Thoracic aorta (tissue), 2 donors: ENCODE data around the gene NOC4L. TPM values are rescaled to one million over a fixed set of nuclear protein-coding genes. Genes with fewer than 3 reads are reported as not detected.

Experiments used
- ATAC-seq: fragments of 150-250 bp; one replicate; pipeline ENCODE4 v1.8.0; 2017; ENCODE audit warnings: low read depth; ENCODE audit not compliant: insufficient number of reproducible peaks, low FRiP score
- DNase-seq: peaks from one replicate; pipeline ENCODE4 v3.0.0-alpha.2; 2020; ENCODE audit warnings: low spot score
- H3K27ac ChIP-seq, 2 donors: fragments of 200-600 bp; sonication (generic); 1 replicate in 1 of 2; 2 replicates in 1 of 2; pipeline ENCODE4 v1.5.1; 2016; ENCODE audit warnings: mild to moderate bottlenecking in 2 of 2, moderate library complexity in 2 of 2
- H3K27me3 ChIP-seq: fragments of 200-600 bp; sonication (generic); replicated peaks from 2 replicates; pipeline ENCODE4 v1.6.0; 2016; ENCODE audit warnings: mild to moderate bottlenecking; ENCODE audit not compliant: insufficient read depth
- H3K36me3 ChIP-seq: fragments of 200-600 bp; sonication (generic); one replicate; pipeline ENCODE4 v1.5.1; 2016
- H3K4me1 ChIP-seq, 2 donors: fragments of 200-600 bp; sonication (generic); 1 replicate in 1 of 2; 2 replicates in 1 of 2; pipeline versions ENCODE4 v1.5.1 to v1.6.0; 2016; ENCODE audit warnings: low read depth in 2 of 2, mild to moderate bottlenecking in 1 of 2; ENCODE audit not compliant: control insufficient read depth in 1 of 2
- H3K4me3 ChIP-seq: fragments of 200-600 bp; sonication (generic); 2 replicates; pipeline ENCODE4 v1.5.1; 2016; ENCODE audit warnings: mild to moderate bottlenecking
- H3K9me3 ChIP-seq: fragments of 200-600 bp; sonication (generic); 2 replicates; pipeline ENCODE4 v1.5.1; 2016
- CTCF ChIP-seq: fragments of 200-600 bp; sonication (generic); IDR thresholded peaks from one replicate; pipeline ENCODE4 v1.5.1; 2019; ENCODE audit warnings: antibody characterized with exemption
- total RNA-seq, 2 donors: library from RNA; depleted of rRNA; stranded (reverse); fragments of >200 nt; gene quantifications; one replicate each; pipeline versions ENCODE4 v1.1.0 to v1.2.3, GENCODE V29; 2016

The NOC4L gene
- total RNA-seq, 2 donors from 2014 or later, result 5.9 to 8.5 TPM

GRCh38 chr12:132173135-132174014, 29.1 kb downstream of the NOC4L start:
- no peak for TF ChIP-seq CTCF
- ATAC-seq (no peak), DNase-seq (no peak)
- H3K4me3 ChIP-seq, result no peak overlapping the region
- no peaks in the 10 kb centered on the region for H3K27me3 ChIP-seq
- no peaks in the 10 kb centered on the region for H3K36me3 ChIP-seq
- no peaks in the 10 kb centered on the region for H3K9me3 ChIP-seq
- H3K4me1 ChIP-seq, result no peaks in the 10 kb centered on the region
- H3K27ac ChIP-seq, result no peak overlapping the region

GRCh38 chr12:132174015-132174838, 30.0 kb downstream of the NOC4L start:
- no peak for DNase-seq
- no peaks in the 10 kb centered on the region for H3K27me3 ChIP-seq

GRCh38 chr12:132174839-132175490, 30.7 kb downstream of the NOC4L start:
- no peak overlapping the region for H3K27ac ChIP-seq
- H3K9me3 ChIP-seq, result no peaks in the 10 kb centered on the region
- no peak for TF ChIP-seq CTCF
- DNase-seq (no peak), ATAC-seq (no peak)
- no peaks in the 10 kb centered on the region for H3K36me3 ChIP-seq
- no peaks in the 10 kb centered on the region for H3K27me3 ChIP-seq
- H3K4me1 ChIP-seq, result no peaks in the 10 kb centered on the region
- H3K4me3 ChIP-seq, result no peak overlapping the region

More at GRCh38 chr12:132174015-132174838, 30.0 kb downstream of the NOC4L start:
- Histone ChIP-seq H3K27ac (no peak overlapping the region), H3K4me1 (no peaks in the 10 kb centered on the region), H3K9me3 (no peaks in the 10 kb centered on the region), H3K36me3 (no peaks in the 10 kb centered on the region), H3K4me3 (no peak overlapping the region)
- no peak for TF ChIP-seq CTCF
- no peak for ATAC-seq

- H3K4me3 ChIP-seq, result no peak overlapping the region
- TF ChIP-seq CTCF, result no peak
- no peak for DNase-seq
- no peaks in the 10 kb centered on the region for H3K9me3 ChIP-seq
- ATAC-seq, result no peak
- H3K27me3 ChIP-seq, result no peaks in the 10 kb centered on the region
- H3K4me1 ChIP-seq, result no peaks in the 10 kb centered on the region
- H3K27ac ChIP-seq, result no peak overlapping the region
- no peaks in the 10 kb centered on the region for H3K36me3 ChIP-seq
These were observed 31.5 kb downstream of the NOC4L start for GRCh38 chr12:132175496-132176384.
